AG10803 (cell line): ENCODE measurements around the gene ZNRD2.

Experiments used
- DNase-seq: peaks from one replicate; pipeline ENCODE4 v3.0.0; 2010; ENCODE audit warnings: low read depth
- H3K4me3 ChIP-seq: 2 replicates; pipeline ENCODE4 v1.5.1; 2011; ENCODE audit warnings: mild to moderate bottlenecking, low read length, control low read depth
- TF ChIP-seq, protein P1 (sequence below): conservative IDR thresholded peaks from 2 replicates; pipeline ENCODE4 v1.5.1; 2011; ENCODE audit warnings: mild to moderate bottlenecking, low read length, control low read depth, inconsistent platforms

The ZNRD2 gene

DNA sequence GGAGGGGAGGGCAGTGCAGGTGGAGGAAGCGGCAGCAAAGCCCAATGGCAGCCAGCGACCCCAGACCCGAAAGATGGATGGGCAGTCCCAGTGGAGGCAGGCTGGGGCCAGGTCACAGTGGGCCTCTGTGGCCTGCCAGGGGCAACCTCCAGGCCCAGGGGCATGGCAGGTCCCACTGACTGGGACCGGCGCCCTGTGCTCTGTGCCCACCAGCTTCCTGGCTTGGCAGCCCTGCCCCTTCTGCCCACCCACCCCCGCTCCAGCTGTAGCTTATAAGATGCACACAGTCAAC, 29.6 kb downstream of the ZNRD2 start:
- DNase-seq, result no peak
- TF ChIP-seq, protein P1, sequence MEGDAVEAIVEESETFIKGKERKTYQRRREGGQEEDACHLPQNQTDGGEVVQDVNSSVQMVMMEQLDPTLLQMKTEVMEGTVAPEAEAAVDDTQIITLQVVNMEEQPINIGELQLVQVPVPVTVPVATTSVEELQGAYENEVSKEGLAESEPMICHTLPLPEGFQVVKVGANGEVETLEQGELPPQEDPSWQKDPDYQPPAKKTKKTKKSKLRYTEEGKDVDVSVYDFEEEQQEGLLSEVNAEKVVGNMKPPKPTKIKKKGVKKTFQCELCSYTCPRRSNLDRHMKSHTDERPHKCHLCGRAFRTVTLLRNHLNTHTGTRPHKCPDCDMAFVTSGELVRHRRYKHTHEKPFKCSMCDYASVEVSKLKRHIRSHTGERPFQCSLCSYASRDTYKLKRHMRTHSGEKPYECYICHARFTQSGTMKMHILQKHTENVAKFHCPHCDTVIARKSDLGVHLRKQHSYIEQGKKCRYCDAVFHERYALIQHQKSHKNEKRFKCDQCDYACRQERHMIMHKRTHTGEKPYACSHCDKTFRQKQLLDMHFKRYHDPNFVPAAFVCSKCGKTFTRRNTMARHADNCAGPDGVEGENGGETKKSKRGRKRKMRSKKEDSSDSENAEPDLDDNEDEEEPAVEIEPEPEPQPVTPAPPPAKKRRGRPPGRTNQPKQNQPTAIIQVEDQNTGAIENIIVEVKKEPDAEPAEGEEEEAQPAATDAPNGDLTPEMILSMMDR, result no peak
- H3K4me3 ChIP-seq, result no peak overlapping the region

DNA sequence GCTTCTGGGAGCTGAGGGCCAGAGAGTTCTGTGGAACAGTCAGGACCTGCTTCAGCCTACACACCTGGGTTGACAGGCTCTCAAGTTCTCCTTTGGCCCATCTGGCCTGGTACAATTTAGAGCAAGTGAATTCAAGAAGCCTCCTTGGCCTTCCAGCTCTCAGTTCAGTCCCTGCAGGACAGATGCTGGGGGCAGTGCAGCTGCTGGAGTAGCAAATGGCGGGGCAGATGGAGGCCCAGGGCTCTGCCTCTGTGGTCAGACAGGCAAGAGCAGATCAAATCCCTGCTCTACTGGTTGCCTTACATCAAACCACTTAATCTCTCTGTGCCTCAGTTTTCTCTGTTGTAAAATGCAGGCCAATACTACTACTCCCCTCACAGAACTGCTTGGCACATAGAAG, 34.0 kb downstream of the ZNRD2 start:
- no peak overlapping the region for H3K4me3 ChIP-seq
- TF ChIP-seq, protein P1, result no peak
- DNase-seq, result no peak

DNA sequence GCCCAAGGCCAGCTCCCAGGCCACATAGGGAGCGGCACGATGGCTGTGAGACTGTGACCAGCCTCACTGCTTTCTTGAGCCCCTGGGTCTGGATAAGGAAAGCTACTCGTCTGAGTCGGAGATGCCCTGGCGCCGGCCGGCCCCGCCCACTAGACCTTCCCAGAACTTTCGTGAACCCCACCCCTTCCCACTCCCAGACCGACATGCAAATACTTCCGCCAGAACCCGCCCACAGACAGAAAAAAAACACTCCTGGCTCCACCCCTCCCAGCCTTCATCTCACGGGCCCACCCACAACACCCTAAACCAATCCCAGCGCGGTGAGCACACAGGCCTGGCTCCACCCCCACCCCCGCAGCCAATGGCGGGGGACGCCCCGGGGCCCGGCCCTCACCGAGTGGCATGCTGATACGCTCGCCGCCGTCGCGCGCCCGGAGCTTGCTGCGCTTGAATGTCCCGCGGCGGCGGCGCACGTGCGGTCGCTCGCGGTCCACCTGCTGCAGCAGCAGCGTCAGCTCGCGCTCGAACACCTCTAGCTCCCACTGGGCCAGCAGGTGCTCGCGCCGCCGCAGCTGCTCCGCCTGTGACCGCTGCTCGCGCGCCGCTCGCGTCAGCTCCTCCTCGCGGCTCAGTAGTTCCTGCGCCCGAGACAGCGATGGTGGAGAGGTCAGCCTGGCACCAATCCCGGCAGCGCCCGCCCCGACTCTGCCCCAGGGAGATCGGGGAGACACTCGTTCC, 36.8 kb downstream of the ZNRD2 start:
- H3K4me3 ChIP-seq, result peak overlapping the region; percentile 27
- DNase-seq, result peak; percentile 94
- TF ChIP-seq, protein P1, result no peak

DNA sequence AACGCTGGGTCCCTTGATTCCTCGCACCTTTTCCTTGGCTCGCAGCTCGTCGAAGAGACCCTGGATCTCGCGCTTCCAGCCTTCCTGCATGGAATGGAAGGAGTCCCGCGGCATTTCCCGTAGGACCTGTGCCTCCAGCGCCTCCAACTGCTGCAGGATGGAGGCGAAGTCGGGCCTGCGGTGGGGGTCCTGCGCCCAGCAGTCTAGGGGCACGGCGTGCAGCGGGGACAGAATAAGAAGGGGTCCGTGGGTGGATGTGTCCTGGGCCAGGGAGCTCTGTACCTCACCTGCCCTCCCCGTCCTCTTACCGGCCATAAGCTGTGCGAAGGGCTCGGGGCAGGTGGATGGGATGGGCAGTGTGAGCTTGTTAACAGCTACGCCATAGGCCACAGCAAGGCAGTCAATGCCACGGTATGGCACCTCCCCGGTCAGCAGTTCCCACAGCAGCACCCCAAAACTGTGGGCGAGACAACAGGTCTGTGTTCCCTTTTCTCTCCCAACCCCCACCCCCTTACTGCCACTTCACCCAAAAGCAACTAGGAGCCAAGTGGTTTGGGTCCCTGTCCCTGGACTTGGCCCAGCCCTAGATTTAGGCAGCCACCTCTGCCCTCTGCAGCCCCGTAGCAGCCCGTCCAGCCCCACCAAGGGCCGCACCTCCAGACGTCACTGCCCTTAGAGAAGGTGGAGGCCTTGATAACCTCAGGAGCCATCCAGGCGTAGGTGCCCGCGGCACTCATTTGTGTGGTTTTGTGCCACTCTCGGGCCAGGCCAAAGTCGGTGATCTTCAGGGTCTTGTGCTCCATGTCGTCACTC, 37.5 kb downstream of the ZNRD2 start:
- TF ChIP-seq, protein P1, result no peak
- peak overlapping the region; percentile 26; the same call in 1 of the 2 replicates for H3K4me3 ChIP-seq
- DNase-seq, result no peak

DNA sequence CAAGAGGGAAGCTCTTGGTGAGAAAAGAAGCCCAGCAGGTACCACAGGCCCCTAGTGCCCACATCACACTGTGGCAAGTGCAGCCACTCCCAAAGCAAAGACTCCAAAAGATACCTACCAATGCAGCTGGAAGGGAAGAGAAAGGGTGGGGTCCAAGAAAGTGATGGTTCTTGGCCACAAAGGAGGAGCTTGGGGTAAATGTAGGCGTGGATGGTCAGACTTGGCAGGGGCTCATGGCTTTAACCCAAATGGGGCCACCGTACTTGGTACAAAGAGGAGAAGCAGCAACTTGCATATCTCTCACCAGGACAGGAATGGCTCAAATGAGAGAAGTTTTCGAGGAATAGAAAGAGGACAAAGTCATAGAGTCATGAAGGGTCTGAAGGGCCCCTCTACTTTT, 39.0 kb downstream of the ZNRD2 start:
- peak; percentile 29 for DNase-seq
- no peak overlapping the region for H3K4me3 ChIP-seq
- TF ChIP-seq, protein P1, result no peak

DNA sequence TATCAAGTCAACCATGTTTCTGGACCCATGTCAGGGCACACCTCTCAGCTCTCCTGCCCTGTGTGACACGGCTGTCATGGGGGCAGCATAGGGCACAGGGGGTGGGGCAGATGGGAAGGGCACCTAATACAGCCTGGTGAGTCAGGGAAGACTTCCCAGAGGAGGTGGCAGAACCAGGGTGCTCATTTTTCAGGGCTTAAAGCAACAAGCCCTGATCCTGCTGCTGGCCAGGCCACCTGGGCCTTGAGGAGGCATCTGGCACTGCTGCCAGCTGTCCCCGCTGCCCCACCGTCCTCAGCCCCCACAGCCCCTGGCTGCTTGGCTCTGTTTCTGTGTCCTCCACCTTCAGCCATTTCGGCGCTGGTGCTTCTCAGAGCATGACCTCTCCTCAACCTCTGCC, 39.4 kb downstream of the ZNRD2 start:
- TF ChIP-seq, protein P1, result no peak
- no peak for DNase-seq
- no peak overlapping the region for H3K4me3 ChIP-seq

DNA sequence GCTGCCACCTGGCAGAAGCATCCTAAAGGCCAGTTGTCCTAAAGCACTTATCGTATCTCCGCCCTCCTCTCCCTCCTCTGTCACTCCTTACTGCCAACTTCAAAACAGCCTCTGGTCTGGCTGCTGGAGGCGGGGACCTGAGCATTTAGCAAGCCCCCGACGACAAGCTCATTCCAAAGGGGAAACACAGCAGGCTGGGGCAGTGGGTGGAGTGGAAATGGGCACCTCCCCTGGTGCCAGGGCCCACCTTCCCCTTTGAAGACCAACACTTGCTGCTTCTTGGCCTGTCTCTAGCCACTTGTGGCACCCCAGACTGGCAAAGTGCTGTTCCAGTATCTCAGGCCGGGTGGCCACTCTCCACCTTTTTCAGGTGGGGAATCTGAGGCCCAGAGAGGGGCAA, 40.1 kb downstream of the ZNRD2 start:
- TF ChIP-seq, protein P1, result no peak
- DNase-seq, result no peak
- H3K4me3 ChIP-seq, result no peak overlapping the region
